Suprapubic skin (tissue), 4 donors: ENCODE measurements around the gene BBOF1. TPM values are rescaled to one million over a fixed set of nuclear protein-coding genes. Genes with fewer than 3 reads are reported as not detected.
"Not testable (repeated sequence)": the region's sequence is repeated elsewhere in the genome, so short reads cannot be mapped to it uniquely, and the experiment has no call there.

Experiments
- DNase-seq, 2 donors: peaks; one replicate each; pipeline ENCODE4 v3.0.0-alpha.2; 2019; ENCODE audit warnings: low spot score in 2 of 2
- H3K27ac ChIP-seq: fragments of 200-600 bp; sonication (generic); one replicate; pipeline ENCODE4 v1.5.1; 2019
- H3K27me3 ChIP-seq: fragments of 200-600 bp; sonication (generic); one replicate; pipeline ENCODE4 v1.5.1; 2019
- H3K36me3 ChIP-seq: fragments of 200-600 bp; sonication (generic); one replicate; pipeline ENCODE4 v1.5.1; 2019
- H3K4me1 ChIP-seq: fragments of 200-600 bp; sonication (generic); one replicate; pipeline ENCODE4 v1.5.1; 2019
- H3K4me3 ChIP-seq: fragments of 200-600 bp; sonication (generic); one replicate; pipeline ENCODE4 v1.5.1; 2019; ENCODE audit warnings: mild to moderate bottlenecking
- H3K9me3 ChIP-seq: fragments of 200-600 bp; sonication (generic); one replicate; pipeline ENCODE4 v1.5.1; 2019
- CTCF ChIP-seq, 2 donors: fragments of 200-600 bp in 1 of 2; fragments of 450-650 bp in 1 of 2; sonication (generic) in 1 of 2; IDR thresholded peaks; one replicate each; pipeline ENCODE4 v1.5.1; 2016 to 2019; ENCODE audit warnings: antibody characterized with exemption in 2 of 2, mild to moderate bottlenecking in 1 of 2, moderate library complexity in 1 of 2
- EP300 ChIP-seq: sonication (generic); formaldehyde crosslinking; IDR thresholded peaks from one replicate; pipeline ENCODE4 v1.6.1; 2017; ENCODE audit warnings: antibody characterized with exemption
- POLR2A ChIP-seq, 2 donors: fragments of 450-650 bp; IDR thresholded peaks; one replicate each; pipeline ENCODE4 v1.6.1; 2017; ENCODE audit warnings: antibody characterized with exemption in 2 of 2, mild to moderate bottlenecking in 2 of 2, moderate library complexity in 2 of 2
- POLR2AphosphoS5 ChIP-seq, 3 donors: sonication (generic); formaldehyde crosslinking; IDR thresholded peaks; one replicate each; pipeline ENCODE4 v1.6.1; 2017; ENCODE audit warnings: antibody characterized with exemption in 3 of 3
- WGBS: methylation state at CpG from one replicate; pipeline ENCODE4 v1.1.5; 2018; 5-methylcytosine and 5-hydroxymethylcytosine counted together
- total RNA-seq, 4 donors: library from RNA; depleted of rRNA; stranded (reverse); fragments of >200 nt; gene quantifications; one replicate each; pipeline ENCODE4 v1.1.0, GENCODE V29; 2016

BBOF1 gene
- total RNA-seq, 4 donors from 2014 or later = 2.4 to 5.3 (median 3.9) TPM

GRCh38 chr14:73997944-73998447 is 21.2 kb upstream of the BBOF1 start:
- no peak for DNase-seq

GRCh38 chr14:73998726-73999125 is 20.4 kb upstream of the BBOF1 start:
- H3K27me3 ChIP-seq = no peaks in the 10 kb centered on the region
- WGBS = 83% methylated on average over 2 of the region's 2 CpGs
- H3K4me3 ChIP-seq = no peak overlapping the region
- TF ChIP-seq POLR2AphosphoS5 (IDR thresholded peaks at IDR 0.05) (no peak), CTCF (IDR thresholded peaks at IDR 0.05) (no peak), EP300 (no peak), POLR2A (IDR thresholded peaks at IDR 0.05) (no peak)
- no peaks in the 10 kb centered on the region for H3K9me3 ChIP-seq
- H3K27ac ChIP-seq = no peak overlapping the region
- H3K4me1 ChIP-seq = no peaks in the 10 kb centered on the region
- H3K36me3 ChIP-seq = peaks cover 6% of the 10 kb centered on the region
- DNase-seq = no peak

More at GRCh38 chr14:73997944-73998447, 21.2 kb upstream of the BBOF1 start:
- H3K4me1 ChIP-seq = no peaks in the 10 kb centered on the region
- no peak overlapping the region for H3K4me3 ChIP-seq
- H3K27me3 ChIP-seq = no peaks in the 10 kb centered on the region
- no peak overlapping the region for H3K27ac ChIP-seq
- no peak for TF ChIP-seq POLR2AphosphoS5 (IDR thresholded peaks at IDR 0.05)
- no peak for TF ChIP-seq CTCF (IDR thresholded peaks at IDR 0.05)
- peaks cover 8% of the 10 kb centered on the region for H3K36me3 ChIP-seq
- no peaks in the 10 kb centered on the region for H3K9me3 ChIP-seq
- WGBS = 88% methylated on average over 7 of the region's 7 CpGs

GRCh38 chr14:74005664-74006063 is 13.5 kb upstream of the BBOF1 start:
- not testable (repeated sequence) for H3K27me3 ChIP-seq, DNase-seq, H3K4me1 ChIP-seq, H3K9me3 ChIP-seq, H3K27ac ChIP-seq, H3K4me3 ChIP-seq
- WGBS = 96% methylated on average over 3 of the region's 3 CpGs
- H3K36me3 ChIP-seq = peaks cover 42% of the 10 kb centered on the region

GRCh38 chr14:74008843-74009499 is 10.2 kb upstream of the BBOF1 start:
- H3K36me3 ChIP-seq = peaks cover 59% of the 10 kb centered on the region
- 80% methylated on average over 2 of the region's 2 CpGs for WGBS

GRCh38 chr14:74014299-74014698 is 4.8 kb upstream of the BBOF1 start:
- Histone ChIP-seq H3K4me3 (no peak overlapping the region), H3K4me1 (peaks cover 6% of the 10 kb centered on the region), H3K27ac (no peak overlapping the region), H3K9me3 (no peaks in the 10 kb centered on the region), H3K27me3 (no peaks in the 10 kb centered on the region), H3K36me3 (peaks cover 31% of the 10 kb centered on the region)
- no peak for TF ChIP-seq POLR2A (IDR thresholded peaks at IDR 0.05)
- no peak for TF ChIP-seq EP300
- TF ChIP-seq CTCF (IDR thresholded peaks at IDR 0.05) = no peak
- no peak for TF ChIP-seq POLR2AphosphoS5 (IDR thresholded peaks at IDR 0.05)
- DNase-seq = no peak
- WGBS = 92% methylated on average over 1 of the region's 1 CpG

More at GRCh38 chr14:74008843-74009499, 10.2 kb upstream of the BBOF1 start:
- no peak overlapping the region for H3K27ac ChIP-seq
- no peak for DNase-seq
- no peak overlapping the region for H3K4me3 ChIP-seq
- TF ChIP-seq EP300 = no peak
- no peak for TF ChIP-seq POLR2AphosphoS5 (IDR thresholded peaks at IDR 0.05)
- TF ChIP-seq POLR2A (IDR thresholded peaks at IDR 0.05) = no peak
- TF ChIP-seq CTCF (IDR thresholded peaks at IDR 0.05) = no peak
- no peaks in the 10 kb centered on the region for H3K27me3 ChIP-seq
- no peaks in the 10 kb centered on the region for H3K4me1 ChIP-seq
- H3K9me3 ChIP-seq = no peaks in the 10 kb centered on the region
